ENCODE data around the gene RASAL1.

Gene RASAL1

DNA sequence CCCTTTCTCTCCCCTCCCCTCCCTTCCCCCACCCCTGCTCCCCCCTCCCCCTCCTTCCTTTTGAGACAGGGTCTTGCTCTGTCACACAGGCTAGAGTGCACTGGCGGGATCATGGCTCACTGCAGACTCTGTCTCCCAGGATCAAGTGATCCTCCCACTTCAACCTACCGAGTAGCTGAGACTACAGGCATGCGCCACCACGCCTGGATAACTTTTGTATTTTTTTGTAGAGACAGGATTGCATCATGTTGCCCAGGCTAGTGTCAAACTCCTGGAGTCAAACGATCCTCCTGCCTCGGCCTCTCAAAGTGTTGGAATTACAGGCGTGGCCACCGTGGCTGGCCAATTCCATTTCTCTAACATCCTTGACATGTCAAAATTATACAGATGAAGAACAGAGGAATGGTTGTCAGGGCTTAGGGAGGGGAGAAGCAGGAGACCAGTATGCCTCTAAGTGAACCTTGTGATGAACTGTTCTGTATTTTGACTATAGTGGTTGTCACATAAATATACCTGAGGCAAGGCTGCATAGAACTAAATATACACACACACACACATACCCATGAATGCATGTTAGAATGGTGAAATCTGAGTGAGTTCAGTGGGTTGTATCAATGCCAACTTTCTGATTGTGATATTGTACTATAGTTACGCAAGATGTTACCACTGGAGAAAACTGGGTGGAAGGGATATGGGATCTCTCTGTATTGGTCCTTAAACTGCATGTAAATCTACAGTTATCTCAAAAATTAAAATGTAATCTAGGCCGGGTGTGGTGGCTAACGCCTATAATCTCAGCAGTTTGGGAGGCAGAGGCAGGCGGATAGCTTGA lies 10.4 kb upstream of the RASAL1 start:
- Histone ChIP-seq H3K4me2 (ENCODE audit: low read length, poor library complexity, severe bottlenecking) (no peak overlapping the region), H3K9me3 (ENCODE audit: control insufficient read depth, low read length) (peaks cover 3% of the 10 kb centered on the region), H2BK12ac (ENCODE audit: low read length in 2 of 2) (no peak overlapping the region), H3K4ac (ENCODE audit: low read depth in 1 of 2, low read length in 2 of 2) (no peak overlapping the region), H2BK5ac (ENCODE audit: low read depth, low read length, poor library complexity, severe bottlenecking) (no peak overlapping the region), H3K23ac (ENCODE audit: low read length in 2 of 2) (no peak overlapping the region), H2BK120ac (ENCODE audit: low read depth, low read length) (no peak overlapping the region), H3K27me3 (ENCODE audit: control insufficient read depth in 1 of 2, insufficient read depth in 1 of 2, low read length in 2 of 2) (peaks cover 6 to 18% of the 10 kb centered on the region in 2 experiments), H4K8ac (ENCODE audit: low read length) (no peak overlapping the region), H3K14ac (ENCODE audit: low read length in 2 of 2) (no peak overlapping the region), H4K91ac (ENCODE audit: low read length) (no peak overlapping the region), H2BK15ac (ENCODE audit: low read depth, poor library complexity, severe bottlenecking) (no peak overlapping the region), H2AK5ac (ENCODE audit: low read length, severe bottlenecking) (no peak overlapping the region), H3K27ac (ENCODE audit: low read length, poor library complexity, severe bottlenecking) (no peak overlapping the region), H2AFZ (ENCODE audit: low read depth, low read length) (no peak overlapping the region), H3K4me3 (ENCODE audit: insufficient read depth in 1 of 2, low read depth in 1 of 2, low read length in 2 of 2) (no peak overlapping the region), H3K79me1 (replicated peaks; ENCODE audit: low read length, poor library complexity, severe bottlenecking) (no peaks in the 10 kb centered on the region), H3K36me3 (ENCODE audit: control insufficient read depth in 1 of 2, insufficient read depth in 2 of 2, low read depth in 1 of 2, low read length in 2 of 2) (no peaks in the 10 kb centered on the region), H3K9ac (ENCODE audit: low read length) (no peak overlapping the region), H3K18ac (ENCODE audit: low read depth in 1 of 2, low read length in 2 of 2) (no peak overlapping the region), H3K4me1 (ENCODE audit: control insufficient read depth, insufficient read depth, low read depth, low read length) (peaks cover 20% of the 10 kb centered on the region)
- WGBS: 68% methylated on average over 7 of the region's 12 CpGs
- no peak for DNase-seq

GRCh38 chr12:113144806-113145205 lies 9.2 kb upstream of the RASAL1 start:
- H4K8ac ChIP-seq (ENCODE audit: low read length): no peak overlapping the region
- H2AFZ ChIP-seq (ENCODE audit: low read depth, low read length): no peak overlapping the region
- H3K27me3 ChIP-seq (ENCODE audit: control insufficient read depth in 1 of 2, insufficient read depth in 1 of 2, low read length in 2 of 2): peaks cover 6 to 7% of the 10 kb centered on the region in 2 experiments
- H2AK5ac ChIP-seq (ENCODE audit: low read length, severe bottlenecking): no peak overlapping the region
- H2BK5ac ChIP-seq (ENCODE audit: low read depth, low read length, poor library complexity, severe bottlenecking): no peak overlapping the region
- WGBS: 89% methylated on average over 5 of the region's 5 CpGs
- no peak overlapping the region for H3K4me3 ChIP-seq (ENCODE audit: insufficient read depth in 1 of 2, low read depth in 1 of 2, low read length in 2 of 2)
- H3K27ac ChIP-seq (ENCODE audit: low read length, poor library complexity, severe bottlenecking): no peak overlapping the region
- no peak for DNase-seq
- no peaks in the 10 kb centered on the region for H3K36me3 ChIP-seq (ENCODE audit: control insufficient read depth in 1 of 2, insufficient read depth in 2 of 2, low read depth in 1 of 2, low read length in 2 of 2)
- peaks cover 3% of the 10 kb centered on the region for H3K9me3 ChIP-seq (ENCODE audit: control insufficient read depth, low read length)
- no peak overlapping the region for H3K9ac ChIP-seq (ENCODE audit: low read length)
- peaks cover 13% of the 10 kb centered on the region for H3K4me1 ChIP-seq (ENCODE audit: control insufficient read depth, insufficient read depth, low read depth, low read length)
- no peak overlapping the region for H2BK15ac ChIP-seq (ENCODE audit: low read depth, poor library complexity, severe bottlenecking)
- no peak overlapping the region for H3K4ac ChIP-seq (ENCODE audit: low read depth in 1 of 2, low read length in 2 of 2)
- H2BK120ac ChIP-seq (ENCODE audit: low read depth, low read length): no peak overlapping the region
- H3K4me2 ChIP-seq (ENCODE audit: low read length, poor library complexity, severe bottlenecking): no peak overlapping the region
- H3K23ac ChIP-seq (ENCODE audit: low read length in 2 of 2): no peak overlapping the region
- H2BK12ac ChIP-seq (ENCODE audit: low read length in 2 of 2): no peak overlapping the region
- H3K79me1 ChIP-seq (replicated peaks; ENCODE audit: low read length, poor library complexity, severe bottlenecking): no peaks in the 10 kb centered on the region
- no peak overlapping the region for H3K18ac ChIP-seq (ENCODE audit: low read depth in 1 of 2, low read length in 2 of 2)
- H4K91ac ChIP-seq (ENCODE audit: low read length): no peak overlapping the region
- H3K14ac ChIP-seq (ENCODE audit: low read length in 2 of 2): no peak overlapping the region

- Histone ChIP-seq H3K9me3 (ENCODE audit: control insufficient read depth, low read length) (peaks cover 3% of the 10 kb centered on the region), H3K27me3 (ENCODE audit: control insufficient read depth in 1 of 2, insufficient read depth in 1 of 2, low read length in 2 of 2) (peaks cover 3 to 6% of the 10 kb centered on the region in 2 experiments), H3K18ac (ENCODE audit: low read depth in 1 of 2, low read length in 2 of 2) (no peak overlapping the region), H2BK5ac (ENCODE audit: low read depth, low read length, poor library complexity, severe bottlenecking) (no peak overlapping the region), H2BK120ac (ENCODE audit: low read depth, low read length) (no peak overlapping the region), H2AFZ (ENCODE audit: low read depth, low read length) (no peak overlapping the region), H3K4ac (ENCODE audit: low read depth in 1 of 2, low read length in 2 of 2) (no peak overlapping the region), H3K9ac (ENCODE audit: low read length) (no peak overlapping the region), H2AK5ac (ENCODE audit: low read length, severe bottlenecking) (no peak overlapping the region), H4K8ac (ENCODE audit: low read length) (no peak overlapping the region), H3K4me1 (ENCODE audit: control insufficient read depth, insufficient read depth, low read depth, low read length) (peaks cover 9% of the 10 kb centered on the region), H3K14ac (ENCODE audit: low read length in 2 of 2) (no peak overlapping the region), H4K91ac (ENCODE audit: low read length) (no peak overlapping the region), H2BK15ac (ENCODE audit: low read depth, poor library complexity, severe bottlenecking) (no peak overlapping the region), H3K23ac (ENCODE audit: low read length in 2 of 2) (no peak overlapping the region), H3K27ac (ENCODE audit: low read length, poor library complexity, severe bottlenecking) (no peak overlapping the region), H3K4me3 (ENCODE audit: insufficient read depth in 1 of 2, low read depth in 1 of 2, low read length in 2 of 2) (no peak overlapping the region), H3K79me1 (replicated peaks; ENCODE audit: low read length, poor library complexity, severe bottlenecking) (no peaks in the 10 kb centered on the region), H2BK12ac (ENCODE audit: low read length in 2 of 2) (no peak overlapping the region), H3K36me3 (ENCODE audit: control insufficient read depth in 1 of 2, insufficient read depth in 2 of 2, low read depth in 1 of 2, low read length in 2 of 2) (no peaks in the 10 kb centered on the region), H3K4me2 (ENCODE audit: low read length, poor library complexity, severe bottlenecking) (no peak overlapping the region)
- 93% methylated on average over 4 of the region's 8 CpGs for WGBS
- DNase-seq: no peak
Measured at GRCh38 chr12:113143959-113144358, 8.4 kb upstream of the RASAL1 start.

GRCh38 chr12:113142886-113143332 lies 7.3 kb upstream of the RASAL1 start:
- Histone ChIP-seq H3K9ac (ENCODE audit: low read length) (no peak overlapping the region), H3K4me3 (ENCODE audit: insufficient read depth in 1 of 2, low read depth in 1 of 2, low read length in 2 of 2) (no peak overlapping the region), H2BK15ac (ENCODE audit: low read depth, poor library complexity, severe bottlenecking) (no peak overlapping the region), H3K23ac (ENCODE audit: low read length in 2 of 2) (no peak overlapping the region), H2BK12ac (ENCODE audit: low read length in 2 of 2) (no peak overlapping the region), H3K14ac (ENCODE audit: low read length in 2 of 2) (peak overlapping the region in 1 of 2 experiments; percentile 64), H3K9me3 (ENCODE audit: control insufficient read depth, low read length) (peaks cover 3% of the 10 kb centered on the region), H3K4me1 (ENCODE audit: control insufficient read depth, insufficient read depth, low read depth, low read length) (peaks cover 15% of the 10 kb centered on the region), H3K27ac (ENCODE audit: low read length, poor library complexity, severe bottlenecking) (no peak overlapping the region), H3K18ac (ENCODE audit: low read depth in 1 of 2, low read length in 2 of 2) (no peak overlapping the region), H2BK120ac (ENCODE audit: low read depth, low read length) (no peak overlapping the region), H2AFZ (ENCODE audit: low read depth, low read length) (no peak overlapping the region), H4K91ac (ENCODE audit: low read length) (no peak overlapping the region), H4K8ac (ENCODE audit: low read length) (no peak overlapping the region), H2BK5ac (ENCODE audit: low read depth, low read length, poor library complexity, severe bottlenecking) (no peak overlapping the region), H3K36me3 (ENCODE audit: control insufficient read depth in 1 of 2, insufficient read depth in 2 of 2, low read depth in 1 of 2, low read length in 2 of 2) (no peaks in the 10 kb centered on the region), H3K79me1 (replicated peaks; ENCODE audit: low read length, poor library complexity, severe bottlenecking) (no peaks in the 10 kb centered on the region), H3K27me3 (ENCODE audit: control insufficient read depth in 1 of 2, insufficient read depth in 1 of 2, low read length in 2 of 2) (peaks cover 6 to 8% of the 10 kb centered on the region in 2 experiments), H3K4me2 (ENCODE audit: low read length, poor library complexity, severe bottlenecking) (no peak overlapping the region), H2AK5ac (ENCODE audit: low read length, severe bottlenecking) (no peak overlapping the region), H3K4ac (ENCODE audit: low read depth in 1 of 2, low read length in 2 of 2) (no peak overlapping the region)
- 79% methylated on average over 5 of the region's 5 CpGs for WGBS
- DNase-seq: no peak

Data from mesenchymal stem cell (in vitro differentiated cells and primary cell).